ENCODE measurements around the gene GPR108.
"Not testable (repeated sequence)": the region's sequence is repeated elsewhere in the genome, so short reads cannot be mapped to it uniquely, and the experiment has no call there.

Gene GPR108

DNA sequence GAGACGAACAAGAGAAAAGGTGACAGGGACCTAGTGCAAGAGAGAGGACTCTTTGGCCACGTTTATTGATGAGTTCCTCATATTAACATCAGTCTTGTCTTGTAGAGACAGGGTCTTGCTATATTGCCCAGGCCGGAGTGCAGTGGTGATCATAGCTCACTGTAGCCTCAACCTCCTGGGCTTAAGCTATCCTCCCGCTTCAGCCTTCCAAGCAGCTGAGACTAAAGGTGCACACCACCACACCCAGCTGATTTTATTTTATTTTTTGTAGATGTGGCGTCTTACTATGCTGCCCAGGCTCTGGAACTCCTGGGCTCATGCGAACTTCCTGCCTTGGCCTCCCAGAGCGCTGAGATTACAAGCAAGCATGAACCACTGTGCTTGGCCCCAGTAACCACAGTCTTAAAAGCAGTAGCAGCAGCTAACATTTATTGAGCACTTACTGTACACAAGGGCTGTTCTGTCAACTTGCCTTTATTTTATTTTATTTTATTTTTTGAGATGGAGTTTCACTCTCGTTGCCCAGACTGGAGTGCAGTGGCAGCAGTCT is 30.9 kb upstream of the GPR108 start:
- Mint-ChIP-seq H3K4me3 (peak overlapping the region; percentile 86), H3K27me3 (no peaks in the 10 kb centered on the region), H3K36me3 (peaks cover 12% of the 10 kb centered on the region), H3K27ac (peak overlapping the region; percentile 90), H3K9me3 (no peaks in the 10 kb centered on the region), H3K4me1 (peaks cover 60% of the 10 kb centered on the region)
- peak; percentile 37 for DNase-seq
- CTCF ChIA-PET: interaction anchor here (1.2 to 2.2 kb wide), 4 partner anchors 13 to 99 kb away, joined by 3 to 13 read pairs (median 5); partner anchors contain the start of gene TNFSF14

DNA sequence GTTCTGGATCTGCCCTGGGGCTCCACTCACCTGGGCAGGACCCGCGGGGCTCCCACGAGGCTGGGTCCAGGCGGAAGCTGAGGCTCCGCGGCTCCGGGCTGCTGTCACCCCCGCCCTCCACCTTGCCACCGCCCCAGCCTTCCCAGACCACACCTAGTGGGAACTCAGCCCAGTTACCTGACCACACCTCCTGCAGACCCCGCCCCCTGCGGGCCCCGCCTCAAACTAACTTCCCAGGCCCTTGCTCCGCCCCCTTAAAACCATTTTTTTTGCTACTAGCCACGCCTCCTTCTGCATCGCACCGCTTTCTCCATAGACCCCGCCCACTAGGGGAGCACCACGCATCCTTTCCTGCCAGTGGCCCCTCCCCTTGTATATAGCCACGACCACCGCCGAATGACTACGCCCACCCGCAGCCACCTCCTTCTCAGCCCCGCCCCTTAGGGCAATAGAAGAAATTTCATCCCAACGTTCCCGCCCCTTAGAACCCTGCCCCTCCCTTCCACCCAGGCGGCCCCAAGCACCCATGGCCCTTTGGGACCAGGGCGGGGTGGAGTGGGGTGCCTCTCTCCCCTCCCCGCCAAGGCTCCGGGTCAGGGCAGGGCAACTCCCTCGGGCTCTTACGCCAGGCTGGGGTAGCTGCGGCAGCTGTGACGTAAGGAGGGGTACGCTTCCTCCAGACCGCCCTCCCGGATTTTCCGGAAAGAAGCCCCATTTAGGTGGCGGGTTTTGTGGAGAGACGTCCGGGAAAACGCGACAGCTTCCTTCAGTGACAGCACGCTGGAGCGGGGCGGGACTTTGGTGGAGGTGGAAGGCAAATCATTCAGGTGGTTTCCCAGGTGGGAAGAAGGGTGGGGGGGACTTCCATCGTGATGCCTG is 30.2 kb upstream of the GPR108 start, which contains the start of gene SH2D3A:
Gene SH2D3A (minus strand): TSS at position 79 of the 879 bp plus-strand sequence. CDS start 3,687 bp downstream, outside the sequence.
- Mint-ChIP-seq H3K9me3 (no peaks in the 10 kb centered on the region), H3K4me3 (peak within 1 kb of the TSS; percentile 86), H3K27me3 (no peaks in the 10 kb centered on the region), H3K4me1 (peaks cover 60% of the 10 kb centered on the region), H3K36me3 (peaks cover 13% of the 10 kb centered on the region), H3K27ac (peak within 1 kb of the TSS; percentile 90)
- CTCF ChIA-PET: interaction anchor here (1.5 to 2.2 kb wide), 2 partner anchors 96 to 98 kb away, joined by 5 to 13 read pairs; partner anchors contain the start of gene TNFSF14
- peak; percentile 97 for DNase-seq

DNA sequence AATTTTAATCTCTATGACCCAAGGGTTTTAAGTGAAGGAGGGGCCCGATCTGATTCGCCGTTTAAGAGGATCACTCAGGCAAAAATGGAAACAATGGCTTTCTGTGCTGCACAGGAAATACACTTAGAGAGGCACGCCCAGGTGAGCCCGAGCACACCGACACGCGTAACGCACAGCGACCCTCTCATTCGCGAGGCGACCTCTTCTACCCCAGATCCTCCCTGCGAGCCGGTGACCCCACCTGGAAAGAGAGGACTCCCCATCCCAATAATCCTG is 29.6 kb upstream of the GPR108 start:
- peaks cover 15% of the 10 kb centered on the region for H3K36me3 Mint-ChIP-seq
- no peaks in the 10 kb centered on the region for H3K27me3 Mint-ChIP-seq
- H3K27ac Mint-ChIP-seq: peak overlapping the region; percentile 90
- no peaks in the 10 kb centered on the region for H3K9me3 Mint-ChIP-seq
- CTCF ChIA-PET: interaction anchor here (1.0 kb wide), 1 partner anchor 97 kb away, joined by 6 read pairs; no protein-coding TSS in a partner anchor
- peaks cover 56% of the 10 kb centered on the region for H3K4me1 Mint-ChIP-seq
- peak overlapping the region; percentile 86 for H3K4me3 Mint-ChIP-seq
- DNase-seq: no peak

DNA sequence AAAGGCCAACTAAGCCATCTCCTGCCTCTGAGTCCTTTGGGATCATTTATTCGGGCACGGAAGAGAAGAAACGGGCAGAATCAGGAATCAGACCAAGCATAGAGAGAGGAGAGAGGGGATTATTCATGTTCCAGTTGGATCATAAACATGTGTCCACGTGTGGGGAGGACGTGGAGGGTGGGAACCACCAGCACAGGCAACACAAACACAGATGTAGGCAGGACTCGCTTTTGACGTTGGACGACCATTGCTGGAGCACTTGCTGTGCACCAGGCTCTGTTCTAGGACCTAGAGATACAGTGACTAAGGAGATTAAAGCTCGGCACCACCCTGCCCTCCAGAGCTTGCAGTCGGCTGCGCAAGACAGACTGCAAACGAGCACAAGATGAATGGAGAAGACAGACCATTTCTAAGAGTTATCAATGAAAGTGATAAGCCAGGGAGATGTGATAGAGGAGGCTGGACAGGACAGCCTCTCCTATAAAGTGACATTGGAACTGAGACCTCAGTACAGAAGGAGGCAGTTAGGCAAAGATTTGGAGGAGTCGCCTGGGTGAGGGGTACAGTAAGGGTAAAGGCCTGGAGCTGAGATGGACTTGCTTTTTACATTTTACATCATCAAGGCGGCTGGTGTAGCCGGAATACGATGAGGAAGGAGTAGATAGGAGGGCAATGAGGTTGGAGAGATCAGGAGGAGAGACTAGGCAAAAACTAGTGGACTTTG is 29.1 kb upstream of the GPR108 start:
- Mint-ChIP-seq H3K9me3 (no peaks in the 10 kb centered on the region), H3K36me3 (peaks cover 15% of the 10 kb centered on the region), H3K4me3 (peak overlapping the region; percentile 86), H3K27ac (peak overlapping the region; percentile 90), H3K27me3 (no peaks in the 10 kb centered on the region), H3K4me1 (peaks cover 51% of the 10 kb centered on the region)
- DNase-seq: peak; percentile 32
- CTCF ChIA-PET: interaction anchor here (1.0 kb wide), 1 partner anchor 97 kb away, joined by 6 read pairs; no protein-coding TSS in a partner anchor

DNA sequence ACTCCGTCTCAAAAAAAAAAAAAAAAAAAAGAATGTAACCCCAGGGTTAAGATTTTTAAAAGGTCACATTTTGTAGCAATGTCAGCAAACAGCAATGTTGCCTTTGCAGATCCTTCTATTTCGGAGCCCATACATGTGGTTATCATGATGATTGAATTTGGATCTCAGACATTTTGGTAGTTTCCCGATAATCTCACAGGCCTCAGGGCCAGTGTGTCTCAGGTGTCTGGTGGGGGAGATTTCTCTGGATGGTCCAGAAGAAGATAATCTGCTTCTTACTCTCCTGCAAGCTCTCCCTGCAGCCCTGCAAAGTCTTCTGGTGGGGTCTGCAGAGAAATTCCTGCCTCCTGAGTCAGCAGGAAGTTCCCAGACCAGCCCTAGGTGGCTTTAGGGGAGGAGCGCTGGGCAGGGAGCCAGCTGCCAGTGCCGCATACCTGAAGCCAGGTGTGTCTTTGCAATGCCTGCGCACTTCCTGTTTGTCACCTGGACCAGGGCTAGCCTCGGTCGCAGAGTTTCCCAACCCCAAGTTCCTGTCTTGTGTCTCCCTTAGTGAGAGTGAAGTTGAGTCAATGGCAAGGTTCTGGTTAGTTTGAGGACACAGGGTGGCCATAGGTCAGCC is 28.5 kb upstream of the GPR108 start:
- CTCF ChIA-PET: interaction anchor here (1.0 kb wide), 1 partner anchor 98 kb away, joined by 6 read pairs; no protein-coding TSS in a partner anchor
- DNase-seq: peak; percentile 42
- Mint-ChIP-seq H3K36me3 (peaks cover 22% of the 10 kb centered on the region), H3K9me3 (no peaks in the 10 kb centered on the region), H3K27ac (peak overlapping the region; percentile 90), H3K4me1 (peaks cover 49% of the 10 kb centered on the region), H3K27me3 (no peaks in the 10 kb centered on the region), H3K4me3 (peak overlapping the region; percentile 86)

DNA sequence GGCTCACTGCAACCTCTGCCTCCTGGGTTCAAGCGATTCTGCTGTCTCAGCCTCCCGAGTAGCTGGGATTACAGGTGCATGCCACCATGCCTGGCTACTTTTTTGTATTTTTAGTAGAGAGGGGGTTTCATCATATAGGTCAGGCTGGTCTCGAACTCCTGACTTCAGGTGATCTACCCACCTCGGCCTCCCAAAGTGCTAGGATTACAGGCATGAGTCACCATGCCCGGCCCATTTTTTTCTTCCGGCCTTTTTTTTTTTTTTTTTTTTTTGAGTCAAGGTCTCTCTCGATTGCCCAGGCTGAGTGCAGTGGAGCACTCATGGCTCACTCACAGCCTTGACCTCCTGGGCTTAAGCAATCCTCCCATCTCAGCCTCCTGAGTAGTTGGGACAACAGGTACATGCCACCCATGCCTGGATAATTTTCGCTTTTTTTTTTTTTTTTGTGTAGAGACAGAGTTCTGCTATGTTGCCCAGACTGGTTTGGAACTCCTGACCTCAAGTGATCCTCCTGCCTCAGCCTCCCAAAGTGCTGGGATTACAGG is 24.9 kb upstream of the GPR108 start:
- H3K27me3 Mint-ChIP-seq, H3K27ac Mint-ChIP-seq, H3K9me3 Mint-ChIP-seq, DNase-seq, H3K4me3 Mint-ChIP-seq: not testable (repeated sequence)
- Mint-ChIP-seq H3K36me3 (peaks cover 46% of the 10 kb centered on the region), H3K4me1 (peaks cover 33% of the 10 kb centered on the region)
- CTCF ChIA-PET: interaction anchor here (0.9 kb wide), 1 partner anchor 18 kb away, joined by 3 read pairs; no protein-coding TSS in a partner anchor

DNA sequence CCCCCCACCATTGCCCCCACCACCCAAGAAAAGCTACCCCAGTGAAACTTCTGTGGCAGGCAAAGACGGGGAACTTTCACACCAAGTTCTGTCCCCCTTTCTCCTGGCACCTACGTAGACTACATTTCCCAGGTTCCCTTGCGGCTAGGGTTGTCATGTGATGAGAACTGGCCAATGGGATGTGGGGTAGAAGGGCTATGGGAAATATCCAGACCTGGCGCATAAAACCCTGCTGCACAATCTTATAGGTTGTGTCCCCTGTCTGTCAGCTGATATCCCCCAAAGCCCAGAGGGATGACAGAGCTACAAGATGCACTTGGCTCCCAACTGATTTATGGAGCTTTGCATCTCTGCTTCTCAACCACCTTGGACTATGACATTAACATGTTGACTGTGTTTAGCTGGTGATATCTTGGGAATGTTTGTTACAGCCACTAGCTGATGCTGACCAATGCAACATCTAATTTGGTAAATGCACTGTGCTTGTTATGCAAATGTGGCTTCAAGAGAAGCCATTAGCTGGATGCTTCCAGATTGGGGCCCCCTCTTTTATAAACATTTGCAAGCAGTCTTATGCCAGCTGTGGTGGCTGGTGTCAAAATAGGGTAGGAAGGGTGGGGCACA is 23.8 kb upstream of the GPR108 start:
- Mint-ChIP-seq H3K27me3 (no peaks in the 10 kb centered on the region), H3K4me1 (peaks cover 25% of the 10 kb centered on the region), H3K36me3 (peaks cover 46% of the 10 kb centered on the region), H3K27ac (no peak overlapping the region), H3K9me3 (no peaks in the 10 kb centered on the region), H3K4me3 (no peak overlapping the region)
- peak; percentile 40 for DNase-seq
- CTCF ChIA-PET: interaction anchor here (0.6 to 0.9 kb wide), 2 partner anchors 17 to 102 kb away, joined by 3 read pairs; no protein-coding TSS in a partner anchor

DNA sequence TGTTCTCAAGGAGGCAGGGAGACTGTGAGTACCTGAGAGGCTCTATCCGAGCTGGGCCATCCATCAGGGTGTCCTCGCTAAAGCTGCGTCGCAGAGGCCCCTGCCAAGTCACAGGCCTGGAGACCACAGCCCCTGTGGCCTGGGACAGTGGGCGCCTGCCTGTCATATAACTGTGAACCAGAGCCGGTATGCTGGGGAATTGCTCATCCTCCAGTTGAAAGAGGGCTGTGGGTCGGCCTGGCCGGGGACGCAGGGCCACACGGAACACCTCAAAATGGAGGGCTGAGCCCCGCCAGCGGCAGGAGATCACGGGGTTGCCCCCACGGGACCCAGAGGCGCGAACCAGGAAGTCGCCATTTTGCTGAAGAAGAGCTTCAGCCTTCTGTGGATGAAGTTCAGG is 23.2 kb upstream of the GPR108 start:
- no peak for DNase-seq
- no peak overlapping the region for H3K4me3 Mint-ChIP-seq
- peaks cover 19% of the 10 kb centered on the region for H3K4me1 Mint-ChIP-seq
- H3K36me3 Mint-ChIP-seq: peaks cover 44% of the 10 kb centered on the region
- no peak overlapping the region for H3K27ac Mint-ChIP-seq
- H3K27me3 Mint-ChIP-seq: no peaks in the 10 kb centered on the region
- no peaks in the 10 kb centered on the region for H3K9me3 Mint-ChIP-seq
- CTCF ChIA-PET: interaction anchor here (0.7 kb wide), 1 partner anchor 104 kb away, joined by 3 read pairs; no protein-coding TSS in a partner anchor

DNA sequence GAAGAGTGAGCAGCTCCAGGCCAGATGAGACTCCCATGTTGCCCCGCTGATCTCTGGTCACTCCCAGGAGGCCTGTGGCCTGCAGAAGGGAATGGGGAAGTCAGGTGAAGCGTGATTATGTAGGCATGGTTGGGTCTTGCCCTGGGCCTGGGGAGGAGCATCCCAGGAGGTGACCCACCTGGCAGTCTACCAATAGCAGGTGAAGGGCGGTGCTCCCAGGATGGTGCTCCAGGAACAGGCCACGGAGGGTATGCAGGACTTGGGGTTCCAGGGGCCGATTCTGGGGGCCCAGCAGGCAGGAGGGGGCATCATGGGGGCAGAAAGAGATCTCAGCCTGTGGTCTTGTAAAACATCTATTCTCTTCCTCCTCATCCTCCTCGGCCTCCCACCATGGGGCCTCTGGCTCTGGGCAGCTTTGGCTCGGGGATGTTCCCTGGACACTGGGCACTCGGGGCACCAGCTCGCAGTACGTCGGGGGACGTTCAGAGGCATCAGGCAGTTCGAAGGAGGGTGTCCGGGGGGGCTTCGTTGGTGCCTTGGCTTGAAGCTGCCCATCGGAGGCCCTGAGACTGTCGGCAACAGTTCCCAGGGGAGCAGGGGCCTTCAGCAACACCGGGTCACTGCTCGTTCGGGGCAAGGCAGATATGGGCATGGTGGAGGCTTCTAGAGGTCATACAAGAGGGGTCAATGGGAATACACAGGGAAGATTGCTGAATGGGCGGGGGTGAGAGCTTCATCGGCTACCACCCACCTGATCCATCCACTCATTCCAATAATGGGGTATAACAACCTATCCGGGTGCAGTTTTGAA is 17.5 kb upstream of the GPR108 start:
- H3K4me3 Mint-ChIP-seq: no peak overlapping the region
- no peaks in the 10 kb centered on the region for H3K27me3 Mint-ChIP-seq
- peaks cover 29% of the 10 kb centered on the region for H3K4me1 Mint-ChIP-seq
- peaks cover 44% of the 10 kb centered on the region for H3K36me3 Mint-ChIP-seq
- no peak overlapping the region for H3K27ac Mint-ChIP-seq
- no peak for DNase-seq
- CTCF ChIA-PET: interaction anchor here (1.0 to 3.7 kb wide), 3 partner anchors 11 to 238 kb away, joined by 3 to 10 read pairs (median 5); no protein-coding TSS in a partner anchor
- no peaks in the 10 kb centered on the region for H3K9me3 Mint-ChIP-seq

DNA sequence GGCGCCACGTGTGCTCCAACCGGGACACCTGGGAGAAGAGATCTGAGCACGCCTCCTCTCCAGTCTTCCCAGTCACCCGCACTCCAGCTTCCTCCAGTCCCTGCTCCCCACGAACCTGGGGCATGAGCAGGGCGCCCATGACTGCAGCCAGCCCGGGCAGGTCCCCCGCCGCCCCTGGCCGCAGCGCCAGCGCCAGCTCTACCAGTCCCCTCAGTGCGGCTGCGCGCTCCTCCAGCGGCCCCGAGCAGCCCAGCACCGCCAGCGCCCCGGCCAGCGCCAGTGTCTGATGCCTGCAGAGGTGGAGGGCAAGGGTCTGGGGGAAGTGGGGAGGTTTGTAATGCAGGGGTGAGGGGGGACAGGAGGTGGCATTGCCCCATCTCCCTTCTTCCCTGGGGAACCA is 16.8 kb upstream of the GPR108 start:
- no peak overlapping the region for H3K27ac Mint-ChIP-seq
- no peak for DNase-seq
- CTCF ChIA-PET: interaction anchor here (1.3 to 3.7 kb wide), 2 partner anchors 10 to 237 kb away, joined by 5 to 10 read pairs; no protein-coding TSS in a partner anchor
- H3K36me3 Mint-ChIP-seq: peaks cover 43% of the 10 kb centered on the region
- no peaks in the 10 kb centered on the region for H3K9me3 Mint-ChIP-seq
- no peaks in the 10 kb centered on the region for H3K27me3 Mint-ChIP-seq
- no peak overlapping the region for H3K4me3 Mint-ChIP-seq
- peaks cover 29% of the 10 kb centered on the region for H3K4me1 Mint-ChIP-seq

DNA sequence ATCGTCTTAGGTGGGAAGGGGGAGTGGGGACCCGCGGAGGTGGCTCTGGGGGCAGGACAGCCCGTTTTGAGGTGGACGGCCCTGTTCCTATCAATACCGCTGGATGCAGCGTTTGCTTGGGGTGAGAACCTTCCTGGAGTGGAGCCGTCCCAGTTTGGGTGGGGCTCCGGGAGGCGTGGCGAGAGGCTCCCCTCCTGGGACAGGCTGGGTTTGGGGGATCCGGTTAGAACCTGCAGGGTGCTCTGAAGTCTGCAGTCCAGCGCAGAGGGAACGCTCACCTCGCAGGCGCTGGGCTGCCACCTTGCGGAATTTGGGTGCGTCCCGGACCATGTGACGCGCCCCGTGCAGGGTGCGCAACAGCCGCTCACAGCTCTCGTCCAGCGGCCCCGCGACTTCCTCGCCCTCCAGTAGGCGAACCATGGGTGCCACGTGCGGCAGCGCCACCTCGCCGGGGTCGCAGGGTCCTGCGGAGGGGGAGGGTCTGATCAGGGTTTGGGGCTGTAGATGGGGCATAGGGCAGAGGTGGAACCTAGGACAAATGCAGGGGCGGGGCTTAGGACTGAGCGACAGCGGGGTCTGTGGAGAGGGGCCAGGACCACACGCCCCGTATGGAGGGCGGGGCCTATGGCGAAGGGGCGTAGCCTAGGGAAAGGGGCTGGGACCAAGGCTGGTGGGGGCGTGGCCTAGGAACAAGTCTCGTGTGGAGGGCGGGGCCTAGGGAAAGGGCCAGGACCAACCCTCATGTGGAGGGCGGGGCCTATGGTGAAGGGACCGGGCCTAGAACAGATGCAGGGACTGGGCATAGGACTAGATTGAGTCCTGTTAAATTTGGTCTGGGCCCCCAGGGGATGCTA is 16.0 kb upstream of the GPR108 start:
- Mint-ChIP-seq H3K27me3 (no peaks in the 10 kb centered on the region), H3K36me3 (peaks cover 38% of the 10 kb centered on the region), H3K9me3 (no peaks in the 10 kb centered on the region), H3K4me1 (peaks cover 25% of the 10 kb centered on the region), H3K27ac (peak overlapping the region; percentile 91), H3K4me3 (peak overlapping the region; percentile 39)
- CTCF ChIA-PET: interaction anchor here (3.7 kb wide), 1 partner anchor 236 kb away, joined by 10 read pairs; no protein-coding TSS in a partner anchor
- peak; percentile 86 for DNase-seq
